ENCODE results near the gene FANCC.

Gene FANCC

DNA sequence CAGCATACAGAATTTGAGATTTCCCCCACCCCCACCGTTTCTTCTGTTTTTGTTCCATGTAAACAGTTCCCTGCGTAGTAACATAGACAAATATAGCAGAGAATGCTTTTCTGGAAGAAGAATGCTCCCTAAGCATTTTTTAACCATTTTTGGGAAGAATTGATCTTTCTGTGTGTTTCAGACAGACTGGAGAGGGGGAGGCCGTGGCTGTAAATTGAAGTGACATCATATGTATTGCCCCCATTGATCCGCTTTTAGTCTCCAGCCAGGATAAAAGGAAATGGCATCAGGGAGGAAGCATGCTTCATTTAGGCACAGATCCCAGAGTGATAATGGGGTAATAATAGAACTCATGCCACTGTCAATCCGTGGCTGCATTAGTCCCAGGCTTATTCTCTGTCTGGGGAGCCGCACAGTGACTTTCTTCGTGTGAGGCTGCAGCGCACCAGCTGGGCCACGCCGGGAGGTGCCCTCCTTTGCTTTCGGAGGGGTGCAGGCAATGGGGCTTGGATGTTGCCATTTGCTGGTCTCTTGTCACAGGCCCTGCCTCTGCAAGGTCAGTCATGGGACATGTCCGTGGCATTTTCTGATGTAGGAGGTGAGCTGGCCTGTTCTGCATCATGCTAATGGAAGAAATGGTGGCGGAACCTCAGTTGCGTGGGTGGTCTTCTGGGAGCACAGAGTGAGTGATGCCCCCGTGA is 261.5 kb downstream of the FANCC start:
- TF ChIP-seq, protein P1, sequence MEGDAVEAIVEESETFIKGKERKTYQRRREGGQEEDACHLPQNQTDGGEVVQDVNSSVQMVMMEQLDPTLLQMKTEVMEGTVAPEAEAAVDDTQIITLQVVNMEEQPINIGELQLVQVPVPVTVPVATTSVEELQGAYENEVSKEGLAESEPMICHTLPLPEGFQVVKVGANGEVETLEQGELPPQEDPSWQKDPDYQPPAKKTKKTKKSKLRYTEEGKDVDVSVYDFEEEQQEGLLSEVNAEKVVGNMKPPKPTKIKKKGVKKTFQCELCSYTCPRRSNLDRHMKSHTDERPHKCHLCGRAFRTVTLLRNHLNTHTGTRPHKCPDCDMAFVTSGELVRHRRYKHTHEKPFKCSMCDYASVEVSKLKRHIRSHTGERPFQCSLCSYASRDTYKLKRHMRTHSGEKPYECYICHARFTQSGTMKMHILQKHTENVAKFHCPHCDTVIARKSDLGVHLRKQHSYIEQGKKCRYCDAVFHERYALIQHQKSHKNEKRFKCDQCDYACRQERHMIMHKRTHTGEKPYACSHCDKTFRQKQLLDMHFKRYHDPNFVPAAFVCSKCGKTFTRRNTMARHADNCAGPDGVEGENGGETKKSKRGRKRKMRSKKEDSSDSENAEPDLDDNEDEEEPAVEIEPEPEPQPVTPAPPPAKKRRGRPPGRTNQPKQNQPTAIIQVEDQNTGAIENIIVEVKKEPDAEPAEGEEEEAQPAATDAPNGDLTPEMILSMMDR (conservative IDR thresholded peaks at IDR 0.05; ENCODE audit: low read length): no peak
- peak overlapping the region; percentile 26 for H3K4me3 ChIP-seq (ENCODE audit: low read length)
- DNase-seq (ENCODE audit: low read depth): peak; percentile 68

DNA sequence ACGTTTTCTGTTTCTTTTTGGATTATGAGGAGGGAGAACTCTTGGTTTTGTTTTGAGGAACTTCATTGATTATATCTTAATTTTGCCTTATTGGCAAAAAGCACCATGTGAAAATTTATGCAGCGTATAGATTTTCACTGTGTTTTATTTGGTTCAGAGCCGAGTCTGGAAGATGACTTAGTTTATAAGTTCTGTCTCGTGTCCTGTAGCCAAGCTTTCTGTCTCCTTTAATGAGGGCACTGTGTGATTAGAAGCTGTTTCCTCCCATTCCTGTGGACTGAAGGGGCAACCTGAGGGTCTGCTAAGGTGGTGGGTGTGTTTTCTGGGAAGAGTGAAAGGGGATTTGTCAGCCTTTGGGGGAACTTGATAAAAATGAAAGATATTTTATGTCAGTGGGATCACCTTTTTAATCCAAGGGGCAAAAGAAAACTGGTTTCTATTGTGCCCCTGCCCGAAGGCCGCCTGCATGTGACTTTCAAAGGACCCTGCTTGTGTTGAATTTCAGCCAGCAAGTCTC is 262.1 kb downstream of the FANCC start:
- H3K4me3 ChIP-seq (ENCODE audit: low read length): peak overlapping the region; percentile 16
- TF ChIP-seq, protein P1 (conservative IDR thresholded peaks at IDR 0.05; ENCODE audit: low read length): no peak
- DNase-seq (ENCODE audit: low read depth): no peak

DNA sequence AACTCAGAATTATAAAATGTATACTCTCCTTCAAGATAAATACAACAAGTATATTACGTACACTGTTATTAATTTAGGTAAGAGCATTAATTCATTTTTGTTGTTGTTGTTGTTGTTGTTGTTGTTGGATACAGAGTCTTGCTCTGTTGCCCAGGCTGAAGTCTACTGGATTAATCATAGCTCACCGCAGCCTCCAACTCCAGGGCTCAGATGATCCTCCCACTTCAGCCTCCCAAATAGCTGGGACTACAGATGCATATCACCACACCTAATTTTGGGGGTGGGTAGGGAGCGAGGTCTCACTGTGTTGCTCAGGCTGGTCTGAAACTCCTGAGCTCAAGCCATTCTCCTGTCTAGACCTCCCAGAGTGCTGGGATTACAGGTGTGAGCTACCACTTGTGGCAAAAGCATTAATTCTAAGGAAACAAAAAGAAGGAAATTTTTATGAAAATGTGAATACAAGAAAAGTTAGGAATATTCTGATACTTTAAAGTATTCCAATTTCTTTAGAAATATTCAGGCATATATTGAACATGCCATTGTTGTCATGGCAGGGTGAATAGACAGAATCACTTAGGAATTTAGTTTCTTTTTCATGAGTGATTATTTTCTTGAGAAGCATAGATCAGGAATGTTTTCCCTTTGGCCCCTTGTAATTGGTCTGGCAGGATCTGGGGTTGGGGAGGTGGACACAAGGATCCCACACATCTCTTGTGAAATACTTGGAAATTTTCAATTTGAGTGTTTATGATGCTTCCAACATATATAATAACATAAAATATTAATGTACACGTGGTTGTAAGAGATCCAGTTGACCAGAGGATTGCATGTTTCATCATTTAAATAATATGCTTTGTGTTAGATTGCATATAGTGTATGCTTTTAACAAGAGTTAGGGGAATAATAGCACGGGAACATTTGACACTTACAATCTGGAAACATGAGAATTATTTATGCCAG is 263.6 kb downstream of the FANCC start:
- TF ChIP-seq, protein P1 (conservative IDR thresholded peaks at IDR 0.05; ENCODE audit: low read length): no peak
- H3K4me3 ChIP-seq (ENCODE audit: low read length): no peak overlapping the region
- DNase-seq (ENCODE audit: low read depth): peak; percentile 54

DNA sequence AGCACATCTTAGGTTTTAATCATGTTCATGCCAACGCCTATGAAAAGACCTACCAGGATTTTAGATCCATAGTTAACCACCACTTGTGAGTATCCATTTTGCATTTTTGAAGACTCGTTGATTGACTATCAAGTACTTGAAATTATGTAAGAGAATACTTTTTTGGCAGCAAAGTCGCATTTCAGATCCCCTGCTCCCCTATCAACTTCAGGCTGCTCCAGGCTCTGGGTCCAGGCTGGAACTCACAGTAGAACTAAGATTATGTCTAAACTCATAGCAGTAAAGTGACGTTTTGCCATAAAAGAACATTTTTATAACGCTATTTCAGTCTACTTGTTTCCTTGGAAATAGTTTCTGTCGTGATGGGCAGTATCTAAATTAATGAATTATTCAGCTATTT is 267.7 kb downstream of the FANCC start:
- no peak for DNase-seq (ENCODE audit: low read depth)
- TF ChIP-seq, protein P1 (conservative IDR thresholded peaks at IDR 0.05; ENCODE audit: low read length): no peak
- H3K4me3 ChIP-seq (ENCODE audit: low read length): peak overlapping the region; percentile 51

Data from AG10803 (cell line).